Measurements from ENCODE around the gene NPHP1.
"Not testable (repeated sequence)": the region's sequence is repeated elsewhere in the genome, so short reads cannot be mapped to it uniquely, and the experiment has no call there.

Gene NPHP1

GRCh38 chr2:110105183-110105582 is 99.6 kb downstream of the NPHP1 start:
- DNase-seq (ENCODE audit: low read depth in 2 of 3, low spot score in 1 of 3) = no peak

GRCh38 chr2:110104025-110104771 is 100.6 kb downstream of the NPHP1 start:
- DNase-seq (ENCODE audit: low read depth in 2 of 3, low spot score in 1 of 3) = no peak

DNA sequence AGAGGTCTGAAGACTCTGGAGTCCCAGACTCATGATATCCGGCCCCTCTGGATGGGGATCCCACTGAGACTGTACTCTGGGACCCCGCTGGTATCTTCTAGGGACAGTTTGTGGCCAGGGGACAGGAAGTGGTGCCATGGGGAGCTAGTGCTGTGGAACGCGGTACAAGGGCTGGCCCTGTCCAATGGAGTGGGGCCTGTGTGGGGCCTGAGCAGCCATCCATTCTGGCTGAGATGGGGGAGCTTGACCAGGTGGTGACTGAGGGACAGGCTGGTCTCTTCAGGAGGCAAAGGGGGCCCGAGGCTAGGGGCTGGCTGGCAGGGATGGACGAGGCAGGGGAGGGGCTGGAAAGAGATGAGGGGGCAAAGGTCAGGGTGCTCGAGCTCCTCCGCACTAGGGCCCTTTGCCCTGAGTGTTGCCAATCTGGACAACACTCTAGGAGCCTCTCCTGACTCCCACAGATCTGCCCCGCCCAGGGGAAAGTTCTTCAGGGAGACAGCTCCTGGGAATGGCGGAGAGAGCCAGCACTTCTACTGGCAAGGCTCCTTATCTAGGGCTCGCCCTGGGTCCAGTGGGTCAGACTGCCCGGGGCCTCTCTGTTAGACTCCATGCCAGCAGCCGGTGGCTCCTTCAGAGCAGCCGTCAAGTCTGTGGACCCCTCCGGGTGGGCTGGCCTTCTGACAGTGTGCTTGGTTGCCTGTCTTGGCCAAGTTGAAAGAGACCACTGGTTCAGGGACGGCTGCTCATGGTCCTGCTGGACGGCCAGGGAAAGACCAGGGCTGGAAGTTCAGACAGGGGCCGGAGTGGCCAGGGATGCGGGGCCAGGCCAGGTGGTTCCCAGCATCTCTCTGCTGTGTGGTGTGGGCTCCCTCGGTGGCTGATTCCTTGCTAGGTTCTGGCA is 101.5 kb downstream of the NPHP1 start:
- DNase-seq (ENCODE audit: low read depth in 2 of 3, low spot score in 1 of 3) = no peak

DNA sequence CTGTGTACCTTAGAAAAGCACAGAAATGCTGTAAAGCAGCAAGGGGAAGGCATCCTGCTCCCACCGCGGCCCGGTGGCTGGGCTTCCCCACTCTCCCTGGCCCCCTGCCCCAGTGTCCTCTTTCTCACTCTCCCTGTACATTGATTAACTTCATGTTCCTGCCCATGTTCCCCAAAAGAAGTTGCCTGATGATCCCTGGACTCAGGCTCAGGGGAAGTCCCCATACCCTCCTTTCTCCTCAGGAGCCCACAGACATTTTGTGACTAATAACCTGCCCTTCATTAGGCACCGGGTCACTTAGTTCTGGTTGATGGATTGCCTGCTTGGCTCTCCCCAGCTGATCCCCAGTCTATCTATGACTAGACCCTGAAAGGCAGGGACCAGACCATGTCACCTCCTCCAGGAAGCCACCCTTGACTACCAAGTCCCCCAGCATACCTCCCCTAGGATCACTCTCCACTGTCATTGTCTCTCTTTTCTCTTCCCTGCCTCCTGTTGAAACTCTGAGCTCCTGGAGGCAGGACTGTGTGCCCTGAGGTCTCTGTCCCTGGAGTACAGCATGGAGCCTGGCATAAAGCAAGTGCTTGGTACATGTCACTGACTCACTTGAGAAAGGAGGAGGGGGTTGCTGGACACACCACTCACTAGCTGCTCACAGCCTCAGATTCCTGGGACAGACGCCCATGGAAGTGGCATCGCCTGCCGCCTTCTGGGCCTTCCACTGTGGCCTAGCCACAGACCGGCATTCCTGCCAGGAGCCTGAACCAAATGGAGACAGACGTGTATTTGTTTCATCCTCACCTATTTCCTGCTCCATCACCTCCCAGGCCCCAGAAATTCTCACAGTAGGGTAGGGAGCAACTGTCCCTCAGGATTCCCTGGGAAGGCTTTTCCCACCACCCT is 102.7 kb downstream of the NPHP1 start:
- DNase-seq (ENCODE audit: low read depth in 2 of 3, low spot score in 1 of 3) = no peak

DNA sequence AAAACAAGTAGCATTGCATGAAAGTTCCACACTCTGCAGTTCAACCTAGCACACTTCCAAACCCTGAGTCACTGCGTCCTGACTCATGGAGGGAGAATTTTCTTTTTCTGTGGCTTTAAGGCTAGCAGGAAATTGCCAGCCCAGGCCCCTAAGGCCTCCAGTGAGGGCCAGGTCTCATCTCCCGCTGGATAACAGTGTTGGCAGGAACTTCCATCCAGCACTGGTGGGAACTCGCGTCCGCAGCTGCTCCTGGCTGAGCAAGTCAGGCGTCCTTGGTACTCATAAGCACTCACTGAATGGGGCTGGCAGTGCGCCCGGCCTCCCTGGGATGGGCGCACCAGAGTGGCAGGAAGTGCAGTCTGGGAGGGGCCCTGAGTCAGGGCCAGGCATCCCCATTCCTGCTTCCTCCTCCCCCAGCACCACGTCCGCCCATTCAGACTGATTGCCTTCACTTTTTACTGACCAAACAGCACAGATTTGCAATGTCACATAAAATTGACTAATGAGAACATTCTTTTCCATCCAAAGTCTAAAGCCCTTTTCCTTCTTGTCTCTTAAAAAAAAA is 103.5 kb downstream of the NPHP1 start:
- no peak for DNase-seq (ENCODE audit: low read depth in 2 of 3, low spot score in 1 of 3)

GRCh38 chr2:110100880-110101279 is 103.9 kb downstream of the NPHP1 start:
- DNase-seq (ENCODE audit: low read depth in 2 of 3, low spot score in 1 of 3) = not testable (repeated sequence)

- DNase-seq (ENCODE audit: low read depth in 2 of 3, low spot score in 1 of 3) = no peak
Observed at GRCh38 chr2:110100480-110100879, 104.3 kb downstream of the NPHP1 start.

DNA sequence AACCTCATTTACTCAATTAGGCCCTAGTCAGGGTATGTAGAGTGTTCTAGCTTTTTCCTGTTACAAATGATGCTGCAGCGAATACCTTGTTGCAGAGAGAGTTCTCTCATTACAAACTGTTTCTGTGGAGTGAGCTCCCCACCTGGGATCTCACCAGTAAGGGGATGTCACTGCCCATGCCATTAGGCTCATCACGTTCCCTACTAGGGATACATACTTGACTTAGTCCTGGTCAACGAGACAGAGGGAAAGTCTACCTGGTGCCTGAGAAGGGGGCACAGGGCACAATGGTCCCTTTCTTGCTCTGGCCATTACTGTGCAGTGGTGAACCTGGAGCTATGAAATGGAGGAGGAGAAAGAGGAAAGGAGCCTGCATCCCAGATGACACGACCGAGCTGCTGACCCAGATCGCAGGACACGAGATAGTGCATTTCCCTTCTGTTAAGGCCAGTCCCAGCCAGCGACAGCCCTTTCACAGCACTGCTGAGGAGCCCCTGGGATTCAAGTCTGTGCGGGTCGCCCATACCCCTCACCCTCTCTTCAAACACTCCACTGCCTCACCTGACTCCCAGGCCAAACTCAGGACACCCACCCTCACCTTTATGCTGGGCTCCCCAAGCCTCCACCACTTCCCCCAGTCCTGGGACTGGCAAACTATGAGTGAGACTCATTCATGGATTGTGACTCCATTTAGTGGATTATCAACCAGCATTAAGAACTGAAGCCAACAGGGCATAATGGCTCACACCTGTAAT is 105.2 kb downstream of the NPHP1 start:
- DNase-seq (ENCODE audit: low read depth in 2 of 3, low spot score in 1 of 3) = no peak

DNA sequence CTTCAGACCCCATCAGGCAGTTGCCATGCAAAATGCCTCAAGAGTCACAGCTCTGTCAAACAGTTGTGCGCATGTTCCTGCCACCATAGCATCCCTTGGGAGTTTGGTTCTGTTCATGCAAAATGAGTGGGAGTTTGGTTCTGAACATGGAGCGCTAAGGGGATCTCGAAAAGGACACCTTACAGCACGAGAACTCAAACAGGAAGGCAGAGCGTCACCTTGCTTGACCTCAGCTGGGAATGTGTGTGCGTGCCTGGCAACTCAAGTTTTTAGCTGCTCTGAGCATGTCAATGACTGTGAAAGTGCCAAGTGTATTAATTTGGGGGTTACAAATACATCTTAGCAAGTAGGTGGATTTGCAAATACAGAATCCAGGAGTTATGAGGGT is 105.8 kb downstream of the NPHP1 start:
- DNase-seq (ENCODE audit: low read depth in 2 of 3, low spot score in 1 of 3) = no peak

GRCh38 chr2:110097506-110098220 is 107.2 kb downstream of the NPHP1 start:
- no peak for DNase-seq (ENCODE audit: low read depth in 2 of 3, low spot score in 1 of 3)

DNA sequence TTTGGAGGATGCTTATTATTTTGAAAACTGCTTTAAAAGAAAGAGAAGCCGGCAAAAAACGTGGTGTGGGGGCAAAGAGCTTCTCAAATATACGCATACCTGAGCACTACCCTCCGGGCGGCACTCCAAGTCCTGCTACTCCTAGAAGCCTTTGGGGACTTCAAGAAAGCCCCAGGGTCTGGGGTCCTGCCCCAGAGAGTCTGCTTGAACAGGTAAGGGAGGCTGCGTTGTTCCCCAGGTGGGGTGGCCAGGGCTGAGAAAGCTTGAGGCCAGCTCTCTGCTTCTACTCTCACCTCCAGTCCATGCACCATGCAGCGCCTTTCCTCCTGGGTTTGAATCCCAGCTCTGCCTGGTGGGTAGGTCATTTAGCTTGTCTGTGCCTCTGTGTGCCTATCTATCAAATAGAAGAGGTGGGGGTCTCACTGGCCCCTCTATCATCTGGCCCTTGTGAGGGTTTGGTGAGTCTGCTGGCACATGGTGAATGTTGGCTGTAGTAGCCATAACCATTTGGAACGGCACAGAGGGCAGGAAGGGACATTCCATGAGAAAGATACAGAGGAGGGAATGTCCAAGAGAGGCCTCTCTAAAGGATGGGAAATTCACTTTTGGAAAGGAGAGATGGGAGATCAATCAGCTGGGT is 108.7 kb downstream of the NPHP1 start:
- no peak for DNase-seq (ENCODE audit: low read depth in 2 of 3, low spot score in 1 of 3)

DNA sequence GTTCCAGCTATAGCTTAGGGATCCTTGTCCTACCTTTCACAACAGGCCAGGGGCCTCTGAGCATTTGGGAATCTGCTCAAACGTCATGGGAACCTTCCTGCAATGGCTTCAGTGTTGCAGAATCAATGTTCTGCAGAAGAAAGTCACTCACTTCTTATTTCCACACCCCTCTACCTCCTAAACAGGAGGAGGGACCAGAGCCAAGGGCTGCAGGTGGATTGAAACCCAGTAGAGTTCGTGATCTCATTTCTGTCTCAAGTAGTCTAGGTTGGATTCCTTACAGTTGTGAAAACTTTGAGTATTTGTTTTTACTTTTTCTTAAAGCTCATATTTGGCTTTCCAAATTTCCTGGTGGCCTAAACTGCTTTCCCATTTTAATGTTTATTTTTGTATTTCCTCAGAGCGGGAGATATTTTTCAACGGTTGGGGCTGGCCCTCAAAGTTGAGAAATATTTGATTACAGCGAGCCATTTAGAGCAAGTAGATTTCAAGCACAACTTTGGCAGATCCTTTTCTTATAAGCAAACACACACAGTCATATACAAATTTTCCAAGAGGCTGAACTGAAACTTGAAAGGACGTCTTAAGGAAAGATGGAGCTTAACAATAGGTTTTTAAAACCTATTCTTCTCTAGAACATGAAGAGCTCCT is 109.8 kb downstream of the NPHP1 start:
- DNase-seq (ENCODE audit: low read depth in 2 of 3, low spot score in 1 of 3) = not testable (repeated sequence)

DNA sequence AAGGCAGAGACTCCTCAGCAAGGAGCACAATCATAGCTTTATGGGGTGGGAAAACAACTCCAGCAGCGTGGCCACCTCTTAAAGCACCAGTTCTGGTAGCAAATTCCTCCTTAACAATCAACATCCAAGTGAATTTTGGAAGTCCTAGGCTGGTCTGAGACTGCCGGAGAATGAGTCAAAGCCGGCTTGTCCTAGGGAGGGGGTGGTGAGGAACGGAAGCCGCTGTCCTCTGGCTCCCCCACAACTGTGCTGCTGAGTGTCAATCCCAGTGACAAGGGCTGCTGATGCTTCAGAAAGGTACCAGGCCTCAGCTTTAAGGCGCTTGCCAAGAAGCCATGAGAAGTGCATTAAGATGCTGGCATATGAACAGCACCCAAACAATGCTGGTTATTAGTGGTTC is 110.9 kb downstream of the NPHP1 start:
- not testable (repeated sequence) for DNase-seq (ENCODE audit: low read depth in 2 of 3, low spot score in 1 of 3)

GRCh38 chr2:110090164-110090563 is 114.6 kb downstream of the NPHP1 start:
- DNase-seq (ENCODE audit: low read depth in 2 of 3, low spot score in 1 of 3) = not testable (repeated sequence)

DNA sequence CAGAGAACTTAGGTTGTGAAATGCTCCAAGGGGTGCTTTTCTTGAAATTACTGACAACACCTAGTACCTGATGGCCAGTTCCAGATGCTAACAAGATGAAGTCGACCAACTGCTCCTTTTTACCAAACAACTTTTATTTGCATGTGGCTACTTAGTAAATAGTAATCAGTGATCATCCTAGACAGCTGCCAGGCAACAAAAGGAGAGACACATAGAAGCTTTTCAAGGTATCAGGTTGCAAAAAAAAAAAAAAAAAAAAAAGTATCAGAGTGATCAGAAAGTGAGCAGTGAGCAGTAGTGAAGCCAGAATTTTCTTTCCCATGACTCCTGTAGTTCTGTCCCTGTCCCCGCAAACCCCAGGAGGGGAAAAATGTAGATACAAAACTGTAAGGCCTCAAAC is 121.1 kb downstream of the NPHP1 start:
- DNase-seq (ENCODE audit: low read depth in 2 of 3, low spot score in 1 of 3) = not testable (repeated sequence)

GRCh38 chr2:110083162-110083561 is 121.7 kb downstream of the NPHP1 start:
- not testable (repeated sequence) for DNase-seq (ENCODE audit: low read depth in 2 of 3, low spot score in 1 of 3)

- not testable (repeated sequence) for DNase-seq (ENCODE audit: low read depth in 2 of 3, low spot score in 1 of 3)
Observed at GRCh38 chr2:110078104-110078503, 126.7 kb downstream of the NPHP1 start.

- not testable (repeated sequence) for DNase-seq (ENCODE audit: low read depth in 2 of 3, low spot score in 1 of 3)
Observed at GRCh38 chr2:110075896-110076295, 128.9 kb downstream of the NPHP1 start.

Data from stimulated activated CD4-positive, alpha-beta T cell treated with anti-CD3 and anti-CD28 coated beads, Interleukin-12 subunit alpha, Interleukin-12 subunit beta, amount 100 ng/mL, for 48 hours (primary cell).